ENCODE results near the gene ANKRD1. TPM values are rescaled to one million over a fixed set of nuclear protein-coding genes. Genes with fewer than 3 reads are reported as not detected.

Gene ANKRD1
- total RNA-seq, 1 experiment from 2014 or later, result 0.11 TPM

- H2AFZ ChIP-seq (ENCODE audit: low read length), result no peak overlapping the region
- H3K18ac ChIP-seq (ENCODE audit: insufficient read length, low read depth, low read length), result no peak overlapping the region
- Mint-ChIP-seq H3K27ac (no peak overlapping the region), H3K36me3 (ENCODE audit: insufficient read depth in 1 of 3, low read depth in 3 of 3) (peaks cover 10 to 71% (median 61%) of the 10 kb centered on the region in 3 experiments; a peak in 6 of 7 replicates), H3K9me3 (no peaks in the 10 kb centered on the region; a peak in 1 of 5 replicates), H3K4me1 (peaks cover 4 to 8% of the 10 kb centered on the region in 2 experiments), H3K4me3 (no peak overlapping the region), H3K27me3 (ENCODE audit: low read depth) (no peaks in the 10 kb centered on the region)
- H3K79me2 ChIP-seq (ENCODE audit: insufficient read depth, low read length), result no peaks in the 10 kb centered on the region
- no peaks in the 10 kb centered on the region for H3K4me1 ChIP-seq (ENCODE audit: insufficient read depth, low read length)
- no peak overlapping the region for H3K4ac ChIP-seq (ENCODE audit: low read depth, low read length)
- no peaks in the 10 kb centered on the region for H4K20me1 ChIP-seq (ENCODE audit: control insufficient read depth, insufficient read depth, insufficient read length)
- H3K56ac ChIP-seq (ENCODE audit: insufficient read length, low read depth, low read length), result no peak overlapping the region
- no peak overlapping the region for H3K27ac ChIP-seq (ENCODE audit: insufficient read length, low read depth, low read length)
- H3K23me2 ChIP-seq (ENCODE audit: insufficient read length, low read depth, low read length, poor library complexity, severe bottlenecking), result no peaks in the 10 kb centered on the region
- DNase-seq, result no peak
- no peak overlapping the region for H2BK20ac ChIP-seq (ENCODE audit: low read depth, low read length, poor library complexity, severe bottlenecking)
- H4K8ac ChIP-seq (replicated peaks; ENCODE audit: insufficient read length, low read depth, low read length), result no peak overlapping the region
- no peak overlapping the region for H3K14ac ChIP-seq (ENCODE audit: insufficient read depth, low read length)
- H2AK5ac ChIP-seq (ENCODE audit: insufficient read length, low read length), result no peak overlapping the region
- H4K91ac ChIP-seq (ENCODE audit: insufficient read length, low read depth, low read length), result no peak overlapping the region
- no peaks in the 10 kb centered on the region for H3K79me1 ChIP-seq (ENCODE audit: insufficient read depth, low read depth, low read length, poor library complexity, severe bottlenecking)
- H3K4me2 ChIP-seq (ENCODE audit: insufficient read depth, insufficient read length, low read length), result no peak overlapping the region
- TF ChIP-seq CTCF (conservative IDR thresholded peaks at IDR 0.05), result no peak
- H2BK120ac ChIP-seq (ENCODE audit: low read depth, low read length, poor library complexity, severe bottlenecking), result no peak overlapping the region
- no peak overlapping the region for H3K9ac ChIP-seq (ENCODE audit: extremely low read depth, insufficient read length, low read length)
- no peaks in the 10 kb centered on the region for H3K9me3 ChIP-seq (ENCODE audit: control insufficient read depth, low read depth, low read length)
- H4K5ac ChIP-seq (ENCODE audit: insufficient read length, low read depth, low read length), result no peak overlapping the region
- H2BK15ac ChIP-seq (ENCODE audit: low read depth, low read length), result no peak overlapping the region
- no peak overlapping the region for H3T11ph ChIP-seq (ENCODE audit: low read length)
- no peaks in the 10 kb centered on the region for H3K27me3 ChIP-seq (ENCODE audit: insufficient read depth, low read length)
- no peak overlapping the region for H2BK12ac ChIP-seq (ENCODE audit: insufficient read length, low read depth, low read length)
- no peak overlapping the region for H3K23ac ChIP-seq (ENCODE audit: insufficient read length, low read depth, low read length)
- no CpG with 5 or more reads among the region's 6 CpGs for WGBS (ENCODE audit: extremely low coverage, insufficient read length, low lambda C conversion rate)
- no peak overlapping the region for H2BK5ac ChIP-seq (ENCODE audit: insufficient read length, low read length)
These were observed 33.3 kb downstream of the ANKRD1 start for GRCh38 chr10:90887555-90887954.
